HG02973 (cell line): ENCODE results near the gene DNAH11.

ENCODE experiments used
- ATAC-seq: cut with Tn5 transposase; IDR thresholded peaks from one replicate; pipeline ENCODE4 v1.9.1; 2021; ENCODE audit warnings: moderate library complexity; ENCODE audit not compliant: unreplicated experiment

Gene DNAH11

DNA sequence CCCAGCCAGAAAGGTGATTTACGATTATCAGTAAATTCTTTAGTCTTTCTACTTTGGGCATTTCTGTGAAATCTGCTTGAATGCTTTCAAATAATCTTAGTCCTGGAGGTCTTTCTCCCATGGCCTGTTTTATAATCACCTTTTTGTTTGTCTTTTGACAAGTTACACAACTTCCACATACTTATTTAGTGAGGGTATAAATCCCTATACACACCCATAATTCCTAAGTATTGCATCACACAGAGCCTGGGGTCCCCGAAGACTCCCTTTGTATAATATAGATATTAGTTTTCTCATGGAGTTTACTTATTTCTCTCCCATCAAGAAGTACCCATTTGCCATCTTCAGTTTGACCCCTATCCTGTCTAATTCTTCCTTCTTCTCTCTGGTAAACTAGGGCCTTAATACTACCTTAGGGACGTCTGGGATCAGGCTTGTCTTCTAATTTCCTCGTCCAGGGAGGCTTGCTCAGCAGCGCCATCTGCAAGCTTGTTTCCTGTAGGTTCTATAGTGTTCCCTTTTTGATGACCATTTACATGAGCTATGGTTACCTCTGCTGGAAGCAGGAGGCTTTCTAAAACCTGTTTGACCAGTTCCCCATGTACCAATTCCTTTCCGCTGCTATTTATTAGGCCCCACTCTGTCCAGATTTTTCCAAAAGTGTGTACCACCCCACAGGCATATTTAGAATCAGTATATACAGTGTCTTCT is 8.1 kb downstream of the DNAH11 start:
- no peak for ATAC-seq

DNA sequence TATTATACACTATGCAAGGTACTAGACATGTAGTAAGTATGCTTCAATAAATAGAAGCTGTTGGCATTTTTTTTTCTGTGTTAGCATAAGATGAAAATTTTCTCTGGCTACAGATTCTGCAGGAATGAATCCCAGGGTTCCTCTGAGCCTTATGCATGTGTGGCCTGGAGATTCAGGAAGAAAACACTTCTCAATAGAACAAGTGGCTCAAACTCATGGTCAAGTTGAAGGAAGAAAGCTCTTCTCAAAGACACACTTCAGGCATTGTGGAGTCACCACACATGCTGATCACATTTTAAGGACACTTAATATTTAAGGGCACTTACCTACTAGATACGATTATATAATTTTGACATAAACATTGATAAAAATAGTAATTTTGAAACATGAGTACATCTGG is 19.5 kb downstream of the DNAH11 start:
- no peak for ATAC-seq

DNA sequence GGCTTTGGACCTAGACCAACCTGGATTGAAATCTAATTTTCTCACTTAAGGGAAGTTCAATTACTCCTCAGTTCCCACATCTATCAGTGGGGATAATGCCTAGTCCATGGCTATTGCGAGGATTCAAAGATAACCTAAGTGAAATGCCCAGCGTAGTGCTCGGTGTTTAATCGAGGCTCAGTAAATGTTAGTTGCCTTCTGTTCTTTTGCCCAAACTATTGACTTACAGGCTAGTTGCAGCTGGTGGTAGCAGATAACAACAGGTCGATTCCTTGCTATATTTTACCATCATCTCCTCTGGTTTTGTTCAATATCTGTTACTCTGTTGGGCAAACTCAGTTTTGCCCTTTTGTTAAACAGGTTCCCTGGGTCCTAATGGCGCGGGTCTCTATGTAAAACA is 22.8 kb downstream of the DNAH11 start:
- ATAC-seq: no peak

DNA sequence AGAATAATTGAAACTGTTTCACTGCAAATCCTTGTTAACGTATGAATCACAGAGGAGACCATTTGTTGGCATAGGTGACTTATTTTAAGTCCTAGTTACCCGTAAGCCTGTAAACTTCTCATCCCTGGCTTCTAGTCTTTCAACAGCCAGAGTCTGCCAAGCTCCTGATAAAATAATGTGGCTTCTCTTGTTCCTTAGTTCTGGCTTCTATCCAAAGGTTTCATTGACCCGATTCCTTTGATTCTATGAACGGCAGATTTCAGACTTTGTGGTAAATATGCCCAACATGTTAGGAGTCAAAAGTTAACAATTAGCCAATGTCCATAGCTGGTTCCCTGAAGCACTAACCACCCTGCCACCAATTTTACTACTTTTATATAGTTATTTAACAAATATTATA is 23.3 kb downstream of the DNAH11 start:
- no peak for ATAC-seq

DNA sequence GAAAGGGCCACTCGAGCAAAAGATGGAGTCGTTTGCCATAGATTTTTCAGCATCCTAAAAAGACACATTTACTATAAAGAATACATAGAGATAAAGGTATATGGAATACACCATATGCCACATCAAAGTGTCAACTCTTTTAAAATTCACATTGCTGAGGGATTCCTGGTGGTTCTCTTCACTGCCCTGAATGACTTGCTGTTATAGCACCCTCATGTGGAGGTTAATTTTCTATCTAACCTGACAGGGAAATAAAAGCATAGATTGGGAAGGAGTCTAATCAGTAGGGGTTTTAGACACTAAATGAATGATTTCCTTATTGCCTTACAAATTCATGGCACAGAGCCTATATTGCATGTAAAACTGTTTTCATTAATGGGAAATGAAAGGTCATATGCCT is 25.9 kb downstream of the DNAH11 start:
- ATAC-seq: no peak

DNA sequence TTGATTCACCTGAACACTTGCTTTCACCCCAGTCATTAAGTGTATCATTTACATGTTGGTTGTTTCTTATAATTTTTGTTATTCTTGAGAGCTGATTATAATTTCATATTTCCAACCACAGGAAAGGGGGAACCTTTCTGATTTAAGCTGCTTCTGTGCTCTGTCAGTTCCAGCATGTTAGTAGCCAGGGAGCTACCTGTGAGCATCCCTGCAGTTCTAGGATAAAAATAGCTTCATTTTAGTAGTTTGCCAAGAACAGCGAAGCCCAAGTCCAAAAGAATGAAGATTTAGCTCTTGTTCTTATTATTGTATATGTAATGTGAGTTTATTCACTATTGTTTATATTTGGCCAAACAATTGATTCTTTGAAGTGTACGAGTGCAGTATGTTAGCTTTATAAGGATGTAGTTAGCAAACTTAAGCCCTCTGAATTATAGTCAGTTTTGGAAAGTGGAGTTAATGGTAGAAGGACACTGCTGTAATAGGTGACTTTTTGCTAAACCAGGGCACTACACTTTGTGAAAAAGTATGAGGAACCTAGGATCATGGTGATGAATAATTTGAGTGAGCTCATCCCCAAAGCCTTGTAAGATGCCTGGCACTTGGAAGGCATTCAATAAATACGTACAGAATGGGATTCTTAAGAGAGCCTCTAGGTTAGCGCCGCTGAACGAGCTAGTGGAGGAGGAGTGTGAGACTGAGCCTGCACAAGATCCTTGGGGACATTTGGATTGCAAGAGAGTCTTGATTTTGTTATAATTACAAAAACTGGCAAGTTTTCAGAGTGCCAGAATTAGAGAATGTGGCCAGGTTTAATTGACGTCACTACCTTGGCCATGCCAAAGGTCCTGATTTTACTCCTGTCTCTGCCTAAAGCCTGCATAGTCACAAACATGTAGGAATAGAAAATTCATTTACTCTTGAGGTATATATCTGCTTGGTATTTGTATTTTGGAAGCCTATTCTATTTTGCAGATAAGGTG is 29.8 kb downstream of the DNAH11 start:
- no peak for ATAC-seq

DNA sequence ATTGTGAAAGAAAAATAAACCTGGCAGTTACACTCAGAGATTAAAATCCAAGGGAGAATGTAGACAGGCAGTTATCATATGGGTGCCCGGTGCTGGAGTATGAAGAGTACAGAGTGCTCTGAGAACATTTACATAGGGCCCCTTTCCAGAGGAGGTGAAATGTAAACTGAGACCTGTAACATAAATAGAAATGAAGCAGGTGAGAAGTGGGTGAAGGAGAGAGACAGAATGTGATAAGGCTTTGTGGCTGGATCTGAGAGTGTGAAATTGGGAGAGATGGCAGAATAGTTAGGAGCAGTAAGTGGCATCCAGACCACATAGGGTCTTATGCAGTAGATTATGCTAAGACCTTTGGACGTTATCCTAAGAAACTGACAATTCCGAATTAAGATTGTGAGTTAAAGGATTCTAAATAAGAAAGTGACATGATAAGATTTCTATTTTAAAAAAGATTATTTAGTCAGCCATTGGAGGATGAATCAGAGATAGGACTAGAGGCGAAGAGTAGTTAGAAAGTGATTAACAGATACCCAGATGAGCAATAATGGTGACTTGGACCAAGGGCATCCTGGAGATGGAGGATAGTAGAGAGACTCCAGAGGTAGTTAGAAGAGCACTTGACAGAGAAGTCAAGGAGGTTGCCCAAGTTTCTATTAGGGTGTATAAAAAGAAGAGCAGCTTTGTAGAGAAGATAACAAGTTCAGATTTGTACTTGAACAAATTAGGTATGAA is 36.7 kb downstream of the DNAH11 start:
- no peak for ATAC-seq

DNA sequence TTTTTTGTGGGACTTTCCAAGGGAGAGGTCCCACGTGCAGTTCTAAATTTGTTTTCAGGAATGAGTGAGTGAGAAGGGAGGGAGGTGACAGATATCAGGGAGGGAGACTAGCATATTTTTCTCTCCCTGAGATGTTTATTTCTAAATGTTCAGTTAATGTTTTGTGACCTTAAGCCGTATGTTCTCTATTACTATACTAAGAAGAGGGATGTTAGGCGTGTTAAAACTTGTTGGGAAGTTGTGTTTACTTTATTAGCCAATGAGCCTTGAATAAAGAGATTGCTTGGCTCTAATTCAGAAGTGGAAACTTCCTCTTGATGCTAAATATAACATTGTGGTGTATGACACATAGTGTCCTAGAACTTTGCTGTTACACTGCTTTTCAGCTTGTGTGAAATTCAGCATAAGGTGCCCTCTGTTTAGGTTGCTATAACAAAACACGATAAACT is 37.3 kb downstream of the DNAH11 start:
- no peak for ATAC-seq

DNA sequence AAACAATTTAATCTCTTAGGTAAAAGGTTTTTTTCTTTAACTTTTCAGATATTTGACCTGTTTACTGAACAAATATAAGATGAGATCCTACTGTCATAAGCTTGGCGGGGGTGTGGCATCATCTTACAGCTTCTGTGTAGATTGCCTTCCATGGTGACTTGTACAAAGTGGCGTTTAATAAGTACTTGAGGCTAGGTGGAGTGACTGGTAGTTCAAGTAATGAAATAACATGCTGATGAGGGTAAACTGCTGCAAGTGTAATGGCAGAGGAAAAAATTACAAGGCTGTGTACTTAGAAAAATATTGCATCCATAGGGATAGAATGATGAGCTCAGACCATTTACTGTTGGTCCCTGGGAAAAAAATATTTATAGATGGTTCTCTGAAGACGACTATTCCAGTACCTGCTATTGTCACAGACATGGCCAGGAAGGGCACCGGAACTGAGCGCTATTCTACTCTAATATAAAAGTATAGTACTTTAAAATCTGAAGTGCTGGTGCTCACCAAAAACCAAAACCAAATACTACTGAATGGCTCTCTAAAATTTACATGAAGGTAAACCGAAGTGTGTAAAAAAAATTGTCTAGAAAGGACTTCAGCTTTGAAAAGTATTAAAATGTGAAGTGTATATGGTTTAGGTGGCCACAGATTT is 42.4 kb downstream of the DNAH11 start:
- ATAC-seq: no peak

DNA sequence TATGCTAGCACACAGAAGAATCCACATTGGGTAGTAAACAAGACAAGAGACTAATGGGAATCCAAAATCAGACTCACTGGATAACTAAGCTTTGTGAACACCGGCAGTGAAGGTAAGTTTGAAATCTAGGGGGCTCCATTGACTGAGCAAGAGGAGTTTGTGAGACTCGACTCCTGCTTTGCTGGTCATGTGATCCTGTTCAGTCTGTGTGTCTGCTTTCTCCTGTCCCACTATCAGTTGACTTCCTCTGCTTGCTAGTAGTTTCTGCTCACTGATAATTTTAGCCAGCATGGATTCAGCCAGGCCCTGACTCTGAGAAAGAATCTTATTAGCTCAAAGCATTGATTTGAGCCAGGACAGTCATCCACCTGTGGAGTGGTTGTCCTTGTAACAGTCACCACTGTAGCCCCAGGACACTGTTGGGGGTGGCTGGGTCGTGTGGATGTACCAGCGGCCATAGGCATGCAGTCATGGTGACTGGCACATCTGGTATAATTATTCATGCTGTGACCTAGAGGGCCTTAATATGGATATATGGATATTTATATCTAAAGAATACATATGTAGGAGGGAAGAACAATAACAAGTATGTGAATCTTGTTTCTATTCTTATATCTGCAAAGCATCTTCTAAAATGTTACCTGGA is 44.4 kb downstream of the DNAH11 start:
- ATAC-seq: no peak

DNA sequence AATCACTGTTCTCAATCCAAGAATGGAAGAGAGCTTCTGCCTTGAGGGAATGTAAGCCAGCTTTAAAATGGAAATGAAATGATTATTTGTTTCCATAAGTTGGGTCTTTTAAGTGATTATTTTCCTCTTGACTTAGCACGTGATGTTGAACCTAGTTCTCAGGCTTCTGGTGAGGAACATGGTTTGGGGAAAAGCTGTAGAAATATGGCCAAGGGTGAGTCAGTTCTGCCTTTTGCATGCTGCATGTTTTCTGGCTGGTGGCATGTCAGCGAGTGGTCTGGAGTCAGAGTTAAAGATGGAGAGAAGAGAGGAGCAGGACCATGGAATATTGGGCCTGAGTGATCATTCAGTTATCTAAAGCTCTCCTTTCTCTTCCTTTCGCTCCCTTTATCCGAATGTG is 54.0 kb downstream of the DNAH11 start:
- ATAC-seq: no peak

DNA sequence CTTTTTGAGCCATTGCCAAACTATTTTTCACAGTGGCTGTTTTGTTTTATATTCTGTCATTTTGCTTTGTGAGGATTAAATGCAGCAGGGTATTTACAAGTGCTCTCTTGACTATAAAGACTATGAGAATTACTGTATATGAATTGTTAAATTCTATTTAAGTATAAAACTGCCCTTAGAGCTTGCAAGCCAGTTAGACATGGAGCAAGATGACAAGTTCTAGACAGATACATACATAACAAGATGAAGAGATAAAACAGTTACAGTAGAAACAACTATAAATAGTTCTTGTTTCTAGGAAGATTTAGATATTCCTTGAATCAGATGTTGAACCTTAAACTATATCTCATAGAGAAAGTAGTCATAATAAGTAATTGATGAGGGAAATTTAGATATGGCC is 60.6 kb downstream of the DNAH11 start:
- no peak for ATAC-seq

DNA sequence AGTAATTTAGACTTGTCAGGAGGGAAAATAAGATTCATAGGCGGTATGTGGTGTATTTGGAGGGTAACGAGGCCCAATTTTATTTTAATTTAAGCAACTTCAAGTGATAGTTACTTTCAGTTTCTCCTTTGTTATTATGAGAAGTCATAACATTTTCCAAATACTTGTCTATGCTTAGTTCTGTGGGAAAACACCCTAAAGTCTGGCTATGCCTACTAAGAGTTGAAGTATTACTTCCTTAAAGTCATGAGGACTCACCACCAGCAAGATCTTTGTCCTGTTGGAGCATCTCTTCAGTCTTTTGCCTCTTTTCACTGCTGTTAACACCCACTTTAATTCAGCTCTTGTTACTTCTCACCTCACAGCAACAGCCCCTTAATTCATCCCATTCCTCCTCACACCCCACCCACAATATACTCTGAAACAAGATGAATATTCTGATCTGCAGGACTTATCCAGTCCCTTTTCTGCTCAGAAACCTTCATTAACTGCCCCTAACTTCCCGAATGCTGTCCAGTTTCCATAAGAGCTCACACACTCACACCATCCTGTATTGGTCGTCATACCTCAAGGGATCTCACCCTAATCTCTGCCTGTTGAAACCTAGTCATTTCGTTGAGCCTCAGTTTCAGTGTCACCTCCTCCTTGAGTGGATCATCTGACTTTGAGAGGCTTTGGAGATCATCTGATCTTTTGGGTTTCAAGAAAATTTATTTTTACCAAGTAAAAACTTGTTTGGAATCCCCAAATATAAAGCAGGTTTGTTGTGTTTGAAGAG is 61.3 kb downstream of the DNAH11 start:
- ATAC-seq: peak; percentile 68

DNA sequence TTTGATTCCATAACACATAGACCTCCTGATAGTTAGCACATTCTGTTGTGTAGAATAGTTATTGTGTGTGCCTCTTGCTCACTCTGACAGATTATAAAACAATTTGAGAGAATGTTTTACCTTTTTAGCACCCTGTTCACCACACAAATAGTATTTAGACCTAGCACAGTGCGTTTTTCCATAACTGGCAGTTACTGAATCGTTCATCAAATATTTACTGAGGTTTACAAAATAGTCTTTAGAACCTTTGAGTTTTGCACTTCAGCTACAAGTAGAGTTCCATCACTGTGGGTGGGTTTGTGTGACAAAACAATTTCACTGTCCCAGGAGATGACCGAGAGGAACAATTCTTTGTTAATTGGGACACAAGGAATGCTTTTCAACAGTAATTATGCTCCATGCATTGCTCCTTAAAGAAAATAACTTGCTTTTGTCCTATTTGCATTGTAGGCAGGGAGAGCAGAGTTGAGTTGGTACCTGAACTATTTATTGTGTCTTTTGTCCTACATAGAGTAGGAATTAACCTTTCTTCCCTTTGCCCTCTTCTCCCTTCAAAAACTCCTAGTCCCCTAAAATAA is 62.3 kb downstream of the DNAH11 start:
- ATAC-seq: no peak

DNA sequence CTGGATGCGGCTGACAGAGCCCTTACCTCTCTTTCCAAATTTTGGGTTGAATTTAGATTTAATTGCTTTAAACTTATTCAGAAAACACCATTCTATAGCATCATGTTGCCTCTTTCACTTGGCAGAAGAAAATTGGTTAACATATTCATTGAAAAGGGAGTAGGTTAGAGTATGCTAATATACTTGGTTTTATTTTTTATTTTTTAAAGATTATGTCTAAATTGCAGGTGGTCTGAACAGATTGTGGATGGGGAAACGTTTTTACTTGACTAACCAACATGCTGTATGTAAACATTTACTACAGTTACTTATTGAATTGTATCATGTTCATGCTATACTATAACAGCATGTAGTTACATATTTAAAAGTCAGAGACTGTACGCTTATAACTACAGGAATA is 65.6 kb downstream of the DNAH11 start:
- no peak for ATAC-seq

DNA sequence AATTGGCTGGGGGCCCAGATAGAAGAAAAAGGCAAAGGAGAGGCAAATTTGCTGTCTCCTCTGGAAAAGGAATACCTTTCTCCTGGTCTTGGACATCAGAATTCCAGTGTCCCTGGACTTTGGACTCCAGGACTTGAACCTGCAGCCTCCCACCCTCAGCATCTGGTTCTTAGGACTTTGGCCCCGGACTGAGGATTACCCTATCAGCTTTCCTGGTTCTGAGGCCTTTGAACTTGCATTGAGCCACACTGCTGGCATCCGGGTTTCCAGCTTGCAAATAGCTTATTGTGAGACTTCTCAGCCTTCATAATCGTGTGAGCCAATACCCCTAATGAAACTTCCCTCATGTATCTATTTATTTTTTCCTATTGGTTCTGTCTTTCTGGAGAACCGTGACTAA is 68.3 kb downstream of the DNAH11 start:
- no peak for ATAC-seq

DNA sequence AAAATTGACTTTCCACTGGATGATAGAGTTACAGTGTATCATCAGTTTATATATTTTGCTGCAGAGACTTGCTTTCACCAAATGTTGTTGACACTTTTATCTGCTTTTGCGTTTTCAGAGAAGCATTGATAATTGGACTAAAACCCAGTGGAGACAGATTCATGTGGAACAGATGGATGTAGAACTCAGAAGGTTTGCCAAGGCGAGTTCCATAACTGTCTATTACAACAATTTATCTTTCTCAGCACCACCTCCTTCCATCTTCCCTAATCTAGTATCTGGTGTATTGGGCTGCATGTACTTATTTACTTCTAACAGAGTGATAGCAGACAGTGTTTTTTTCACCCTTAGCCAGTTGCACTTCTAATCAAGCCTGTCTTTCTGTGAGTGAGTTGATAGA is 73.3 kb downstream of the DNAH11 start:
- ATAC-seq: no peak

DNA sequence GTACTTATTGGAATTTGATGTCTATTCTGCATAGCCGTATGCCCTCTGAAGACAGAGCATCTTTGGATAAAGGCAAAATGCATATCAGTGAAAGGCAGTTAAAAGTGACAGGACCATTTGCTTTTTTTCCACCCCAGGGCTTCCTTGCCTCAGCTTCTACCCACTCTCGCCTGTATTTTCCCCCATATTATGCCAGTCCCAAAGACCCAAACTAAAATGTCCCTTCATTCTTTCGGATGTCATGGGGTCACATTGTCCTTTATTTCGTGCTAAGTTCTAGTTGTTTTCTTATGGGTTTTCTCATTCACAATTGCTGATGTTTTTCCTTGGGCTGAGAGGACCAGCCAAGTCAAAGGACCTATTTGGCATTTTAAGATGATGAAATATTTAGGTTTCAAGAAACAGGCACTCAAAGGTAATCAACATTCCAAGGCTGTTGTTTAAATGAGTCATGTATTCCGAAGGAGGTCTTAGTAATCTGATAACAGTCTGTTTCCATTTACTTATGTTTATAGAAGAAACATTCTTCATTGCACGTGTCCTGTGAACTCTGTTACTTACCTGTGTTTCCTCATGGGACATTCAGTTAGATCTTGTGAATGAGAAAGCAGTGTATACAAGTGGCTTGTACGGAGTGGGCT is 74.1 kb downstream of the DNAH11 start:
- ATAC-seq: no peak

DNA sequence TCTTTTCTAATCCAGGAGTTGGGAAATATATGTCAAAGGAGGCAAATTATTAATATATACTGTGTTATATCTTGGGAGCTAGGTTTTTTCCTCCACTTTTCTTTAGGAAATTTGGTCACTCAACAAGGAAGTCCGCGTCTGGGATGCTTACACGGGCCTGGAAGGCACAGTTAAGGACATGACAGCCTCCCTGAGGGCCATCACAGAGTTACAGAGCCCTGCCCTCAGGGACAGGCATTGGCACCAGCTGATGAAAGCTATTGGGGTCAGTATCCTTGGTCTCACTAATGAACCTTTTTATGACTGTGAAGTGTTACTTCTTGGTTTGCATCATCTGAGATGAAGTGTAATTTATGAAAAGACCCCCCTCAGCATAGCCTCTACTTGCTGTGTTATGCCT is 74.7 kb downstream of the DNAH11 start:
- ATAC-seq: no peak
